Endothelial cell of umbilical vein (primary cell): ENCODE results near the gene HMBS. TPM values are rescaled to one million over a fixed set of nuclear protein-coding genes. Genes with fewer than 3 reads are reported as not detected.

Source experiments
- BruUV-seq: library from RNA; stranded (reverse); fragments of 400-500 nt; replicated peaks from 2 replicates; lab custom pipeline; 2021; lab: Mats Ljungman, UMichigan
- CTCF ChIA-PET: fragments of 300-600, 350-600 bp; sonication (Branson Sonifier 250); formaldehyde crosslinking; loops from one replicate; lab custom pipeline; 2021; ENCODE audit warnings: antibody characterized with exemption, inconsistent platforms; lab: Charles Lee
- POLR2A ChIA-PET: fragments of 300-600, 350-600 bp; sonication (Branson Sonifier 250); formaldehyde crosslinking; loops from one replicate; lab custom pipeline; 2021; ENCODE audit warnings: antibody characterized with exemption, inconsistent platforms; lab: Charles Lee
- DNase-seq: peaks from one replicate; pipeline ENCODE4 v3.0.0-alpha.2; 2011; ENCODE audit warnings: low read depth, low spot score
- FAIRE-seq: peaks from 2 replicates; lab custom pipeline; 2011; peaks lifted over from hg19 to GRCh38; lab: Jason Lieb, UNC
- H2AFZ ChIP-seq: 2 replicates; pipeline ENCODE4 v1.6.0; 2012; ENCODE audit warnings: low read depth, low read length, control low read depth, inconsistent platforms
- H3K27ac ChIP-seq: 2 replicates; pipeline ENCODE4 v1.5.1; 2011; ENCODE audit warnings: low read depth, mild to moderate bottlenecking, control low read depth, low read length, moderate library complexity; ENCODE audit not compliant: insufficient read depth
- H3K27me3 ChIP-seq, 2 experiments: 2 replicates each; pipeline versions ENCODE4 v1.6.0 to v1.6.1; 2011; ENCODE audit warnings: low read length in 2 of 2, mixed read lengths in 1 of 2; ENCODE audit not compliant: control insufficient read depth in 2 of 2, insufficient read depth in 2 of 2
- H3K36me3 ChIP-seq, 2 experiments: 2 replicates in 1 of 2; 3 replicates in 1 of 2; pipeline ENCODE4 v1.5.1; 2011; ENCODE audit warnings: low read length in 2 of 2, mild to moderate bottlenecking in 1 of 2, moderate library complexity in 1 of 2; ENCODE audit not compliant: control insufficient read depth in 2 of 2, insufficient read depth in 2 of 2; ENCODE audit errors: extremely low read depth in 1 of 2
- H3K4me1 ChIP-seq: 3 replicates; pipeline ENCODE4 v1.5.1; 2011; ENCODE audit warnings: mild to moderate bottlenecking, low read length; ENCODE audit not compliant: control insufficient read depth, insufficient read depth; ENCODE audit errors: extremely low read depth
- H3K4me2 ChIP-seq: 2 replicates; pipeline ENCODE4 v1.6.1; 2011; ENCODE audit warnings: low read length, control low read depth, mixed read lengths; ENCODE audit not compliant: insufficient read depth
- H3K4me3 ChIP-seq, 3 experiments: fragments of 200-600 bp in 1 of 3; sonication (generic), shearing (Covaris generic) in 1 of 3; replicated peaks in 1 of 3; 2 replicates each; pipeline ENCODE4 v1.5.1; 2011 to 2016; ENCODE audit warnings: control low read depth in 3 of 3, low read length in 3 of 3, mild to moderate bottlenecking in 2 of 3, inconsistent platforms in 1 of 3, low read depth in 1 of 3, moderate library complexity in 1 of 3; ENCODE audit not compliant: insufficient read depth in 1 of 3
- H3K79me2 ChIP-seq: 2 replicates; pipeline ENCODE4 v1.6.0; 2012; ENCODE audit warnings: low read length, inconsistent platforms; ENCODE audit not compliant: control insufficient read depth, insufficient read depth
- H3K9ac ChIP-seq: replicated peaks from 2 replicates; pipeline ENCODE3; 2011; ENCODE audit warnings: low read length, control low read depth; ENCODE audit not compliant: insufficient read depth; ENCODE audit errors: extremely low read depth
- H3K9me1 ChIP-seq: replicated peaks from 3 replicates; pipeline ENCODE4 v1.6.0; 2011; ENCODE audit warnings: mild to moderate bottlenecking, low read length; ENCODE audit not compliant: control insufficient read depth, insufficient read depth; ENCODE audit errors: extremely low read depth
- H3K9me3 ChIP-seq: replicated peaks from 2 replicates; pipeline ENCODE4 v1.5.1; 2012; ENCODE audit warnings: low read length, inconsistent platforms; ENCODE audit not compliant: control insufficient read depth, insufficient read depth
- H4K20me1 ChIP-seq: replicated peaks from 2 replicates; pipeline ENCODE3; 2011; ENCODE audit warnings: mild to moderate bottlenecking, low read length; ENCODE audit not compliant: control insufficient read depth, insufficient read depth; ENCODE audit errors: extremely low read depth
- EZH2 ChIP-seq: IDR thresholded peaks from 2 replicates; pipeline ENCODE4 v1.6.1; 2012; ENCODE audit warnings: borderline replicate concordance, low read depth, mild to moderate bottlenecking, moderate library complexity, low read length, inconsistent platforms; ENCODE audit not compliant: severe bottlenecking
- FOS ChIP-seq: IDR thresholded peaks from 2 replicates; pipeline ENCODE4 v1.6.1; 2011; ENCODE audit warnings: mild to moderate bottlenecking, low read length, moderate library complexity, borderline replicate concordance; ENCODE audit not compliant: insufficient read depth
- GATA2 ChIP-seq: IDR thresholded peaks from 2 replicates; pipeline ENCODE4 v1.7.0; 2011; ENCODE audit warnings: low read depth, mild to moderate bottlenecking, moderate library complexity, mixed read lengths, low read length; ENCODE audit not compliant: insufficient read length, insufficient read depth
- JUN ChIP-seq: IDR thresholded peaks from 2 replicates; pipeline ENCODE4 v1.6.1; 2011; ENCODE audit warnings: borderline replicate concordance, low read depth; ENCODE audit not compliant: insufficient read length, insufficient read depth
- MYC ChIP-seq: IDR thresholded peaks from one replicate; pipeline ENCODE4 v1.6.1; 2011; ENCODE audit warnings: mild to moderate bottlenecking, low read depth, low read length
- POLR2A ChIP-seq: IDR thresholded peaks from 2 replicates; pipeline ENCODE4 v1.6.1; 2012; ENCODE audit warnings: low read depth, mild to moderate bottlenecking, control low read depth, low read length
- POLR2AphosphoS5 ChIP-seq: IDR thresholded peaks from 2 replicates; pipeline ENCODE4 v1.6.1; 2012; ENCODE audit warnings: low read depth, mild to moderate bottlenecking, control low read depth, low read length, moderate library complexity; ENCODE audit not compliant: insufficient read depth
- dilution Hi-C: fragments of 300-500 bp; cut with MboI; formaldehyde crosslinking; loops from one replicate; pipeline ENCODE4 v1.15.0; 2019; ENCODE audit warnings: low sequenced_read_pairs; ENCODE audit not compliant: extremely low pct_ligation_motif_present
- intact Hi-C: fragments of 100-400 bp; cut with micrococcal nuclease; formaldehyde crosslinking; loops from one replicate; pipeline ENCODE4 v1.10.0; 2022
- polyA plus RNA-seq, 4 experiments: library from polyadenylated mRNA; depleted of rRNA in 3 of 4; stranded (reverse) in 3 of 4; unstranded in 1 of 4; fragments of >200 nt; gene quantifications; 2 replicates each; pipeline versions ENCODE4 v1.2.1 to v1.2.3, GENCODE V29; 2011 to 2012; ENCODE audit warnings: missing spikeins in 1 of 4
- total RNA-seq: library from RNA; stranded (reverse); gene quantifications from 2 replicates; pipeline ENCODE4 v1.2.3, GENCODE V29; 2021
- TF ChIP-seq, protein P1 (sequence below): IDR thresholded peaks from 2 replicates; pipeline ENCODE4 v1.6.1; 2011; ENCODE audit not compliant: insufficient read depth, insufficient read length
- TF ChIP-seq, protein P2 (sequence below), 2 donors: IDR thresholded peaks; 1 replicate in 1 of 2; 2 replicates in 1 of 2; pipeline ENCODE4 v1.5.1; 2011; ENCODE audit warnings: low read length in 2 of 2, mild to moderate bottlenecking in 2 of 2, moderate library complexity in 2 of 2, control low read depth in 1 of 2, inconsistent platforms in 1 of 2, low read depth in 1 of 2; ENCODE audit not compliant: insufficient read depth in 1 of 2; ENCODE audit errors: extremely low read depth in 1 of 2

Gene HMBS
- total and polyA plus RNA-seq, 2 donors (not counting 3 experiments of a cell fraction or from before 2014, with no cell fraction given), result 13.5 to 24.8 TPM

DNA sequence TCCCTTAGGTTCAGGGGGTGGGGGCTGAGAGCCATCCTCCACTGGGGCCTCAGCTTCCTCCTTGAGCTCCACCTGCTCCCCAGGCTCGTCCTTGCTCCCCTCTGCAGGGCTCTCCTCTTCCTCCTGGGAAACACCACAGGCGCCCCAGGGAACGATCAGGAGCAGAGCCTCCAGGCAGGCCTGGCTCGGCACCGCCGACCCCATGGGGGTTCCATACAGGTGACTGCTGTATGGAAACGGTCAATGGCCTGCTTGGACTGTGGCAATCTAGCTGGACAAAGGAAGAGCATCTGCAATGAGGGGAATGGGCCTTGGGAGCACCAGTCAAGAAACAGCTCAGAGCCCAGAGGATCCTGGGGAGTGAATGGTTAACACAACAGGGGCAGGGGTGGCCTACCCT, 35.6 kb upstream of the HMBS start:
- H3K9ac ChIP-seq, result no peak overlapping the region
- intact Hi-C loops, result no loop called here
- no TSS peak for BruUV-seq
- H3K4me3 ChIP-seq, result no peak overlapping the region
- DNase-seq (no peak), FAIRE-seq (no peak)
- ChIA-PET CTCF (interaction anchor here (0.8 kb wide), 1 partner anchor 258 kb away, joined by 3 read pairs; no protein-coding TSS in a partner anchor), POLR2A (no interaction called here)
- H3K4me2 ChIP-seq, result no peak overlapping the region
- H3K9me1 ChIP-seq, result no peaks in the 10 kb centered on the region
- peaks cover 26 to 74% of the 10 kb centered on the region in 2 experiments for H3K36me3 ChIP-seq
- dilution Hi-C loops, result no loop called here
- no peak overlapping the region for H2AFZ ChIP-seq
- no peaks in the 10 kb centered on the region for H3K79me2 ChIP-seq
- no peaks in the 10 kb centered on the region for H4K20me1 ChIP-seq
- no peaks in the 10 kb centered on the region for H3K27me3 ChIP-seq
- no peak for TF ChIP-seq MYC
- TF ChIP-seq, protein P1, sequence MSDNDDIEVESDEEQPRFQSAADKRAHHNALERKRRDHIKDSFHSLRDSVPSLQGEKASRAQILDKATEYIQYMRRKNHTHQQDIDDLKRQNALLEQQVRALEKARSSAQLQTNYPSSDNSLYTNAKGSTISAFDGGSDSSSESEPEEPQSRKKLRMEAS, result no peak
- no peak for TF ChIP-seq EZH2
- no peak for TF ChIP-seq POLR2A
- no peak for TF ChIP-seq FOS
- TF ChIP-seq GATA2, result no peak
- no peak for TF ChIP-seq POLR2AphosphoS5
- no peak for TF ChIP-seq JUN
- TF ChIP-seq, protein P2, sequence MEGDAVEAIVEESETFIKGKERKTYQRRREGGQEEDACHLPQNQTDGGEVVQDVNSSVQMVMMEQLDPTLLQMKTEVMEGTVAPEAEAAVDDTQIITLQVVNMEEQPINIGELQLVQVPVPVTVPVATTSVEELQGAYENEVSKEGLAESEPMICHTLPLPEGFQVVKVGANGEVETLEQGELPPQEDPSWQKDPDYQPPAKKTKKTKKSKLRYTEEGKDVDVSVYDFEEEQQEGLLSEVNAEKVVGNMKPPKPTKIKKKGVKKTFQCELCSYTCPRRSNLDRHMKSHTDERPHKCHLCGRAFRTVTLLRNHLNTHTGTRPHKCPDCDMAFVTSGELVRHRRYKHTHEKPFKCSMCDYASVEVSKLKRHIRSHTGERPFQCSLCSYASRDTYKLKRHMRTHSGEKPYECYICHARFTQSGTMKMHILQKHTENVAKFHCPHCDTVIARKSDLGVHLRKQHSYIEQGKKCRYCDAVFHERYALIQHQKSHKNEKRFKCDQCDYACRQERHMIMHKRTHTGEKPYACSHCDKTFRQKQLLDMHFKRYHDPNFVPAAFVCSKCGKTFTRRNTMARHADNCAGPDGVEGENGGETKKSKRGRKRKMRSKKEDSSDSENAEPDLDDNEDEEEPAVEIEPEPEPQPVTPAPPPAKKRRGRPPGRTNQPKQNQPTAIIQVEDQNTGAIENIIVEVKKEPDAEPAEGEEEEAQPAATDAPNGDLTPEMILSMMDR (IDR thresholded peaks at IDR 0.05; ENCODE audit: extremely low read depth in 1 of 2, insufficient read depth in 1 of 2, low read depth in 1 of 2, low read length in 2 of 2), result no peak
- no peak overlapping the region for H3K27ac ChIP-seq
- H3K9me3 ChIP-seq, result no peaks in the 10 kb centered on the region
- H3K4me1 ChIP-seq, result no peaks in the 10 kb centered on the region
